ENCODE results near the gene SOX6. TPM values are rescaled to one million over a fixed set of nuclear protein-coding genes. Genes with fewer than 3 reads are reported as not detected.

The SOX6 gene
- total RNA-seq, 1 experiment from 2014 or later, result 0.21 TPM

GRCh38 chr11:16211407-16211806 lies 144.9 kb downstream of the SOX6 start:
- Histone ChIP-seq H3K9me3 (ENCODE audit: control insufficient read depth, insufficient read depth, low read depth, low read length) (no peaks in the 10 kb centered on the region), H3K4me3 (ENCODE audit: low read depth in 2 of 2, low read length in 2 of 2) (no peak overlapping the region), H3K27me3 (ENCODE audit: control insufficient read depth, insufficient read depth, low read length) (no peaks in the 10 kb centered on the region), H3K4me1 (ENCODE audit: control insufficient read depth, insufficient read depth, low read length) (no peaks in the 10 kb centered on the region), H3K27ac (ENCODE audit: low read length) (no peak overlapping the region), H3K36me3 (ENCODE audit: control insufficient read depth, insufficient read depth, low read length) (no peaks in the 10 kb centered on the region)
- no peak for DNase-seq (ENCODE audit: low read depth, low spot score)
- POLR2A ChIA-PET, result no interaction called here
- TF ChIP-seq SIN3A (IDR thresholded peaks at IDR 0.05; ENCODE audit: borderline replicate concordance, insufficient read depth, low read depth, low read length), result no peak
- TF ChIP-seq REST (IDR thresholded peaks at IDR 0.05; ENCODE audit: insufficient read depth in 1 of 2, low read depth in 2 of 2, low read length in 1 of 2), result no peak
- TF ChIP-seq CTCF (IDR thresholded peaks at IDR 0.05), result no peak
- no peak for TF ChIP-seq POLR2AphosphoS5 (IDR thresholded peaks at IDR 0.05; ENCODE audit: low read depth, low read length)
- no peak for TF ChIP-seq TCF7L2 (IDR thresholded peaks at IDR 0.05; ENCODE audit: low read depth, low read length)
- ATAC-seq, result no peak
- CTCF ChIA-PET, result no interaction called here
- intact Hi-C loops (cut with micrococcal nuclease; ENCODE audit: unreplicated experiment), result no loop called here
- no TSS peak for BruUV-seq (replicated peaks)
- in situ Hi-C loops (cut with HindIII; ENCODE audit: low pct_unique_long_range_greater_than_20kb, low sequenced_read_pairs), result no loop called here

GRCh38 chr11:16204261-16204660 lies 152.1 kb downstream of the SOX6 start:
- TF ChIP-seq REST (IDR thresholded peaks at IDR 0.05; ENCODE audit: insufficient read depth in 1 of 2, low read depth in 2 of 2, low read length in 1 of 2) (no peak), SIN3A (IDR thresholded peaks at IDR 0.05; ENCODE audit: borderline replicate concordance, insufficient read depth, low read depth, low read length) (no peak), CTCF (IDR thresholded peaks at IDR 0.05) (no peak), POLR2AphosphoS5 (IDR thresholded peaks at IDR 0.05; ENCODE audit: low read depth, low read length) (no peak), TCF7L2 (IDR thresholded peaks at IDR 0.05; ENCODE audit: low read depth, low read length) (no peak)
- ATAC-seq (no peak), DNase-seq (ENCODE audit: low read depth, low spot score) (no peak)
- H3K9me3 ChIP-seq (ENCODE audit: control insufficient read depth, insufficient read depth, low read depth, low read length), result no peaks in the 10 kb centered on the region
- H3K27ac ChIP-seq (ENCODE audit: low read length), result no peak overlapping the region
- in situ Hi-C loops (cut with HindIII; ENCODE audit: low pct_unique_long_range_greater_than_20kb, low sequenced_read_pairs) (no loop called here), intact Hi-C loops (cut with micrococcal nuclease; ENCODE audit: unreplicated experiment) (no loop called here)
- ChIA-PET POLR2A (no interaction called here), CTCF (no interaction called here)
- H3K4me3 ChIP-seq (ENCODE audit: low read depth in 2 of 2, low read length in 2 of 2), result no peak overlapping the region
- no peaks in the 10 kb centered on the region for H3K27me3 ChIP-seq (ENCODE audit: control insufficient read depth, insufficient read depth, low read length)
- H3K36me3 ChIP-seq (ENCODE audit: control insufficient read depth, insufficient read depth, low read length), result no peaks in the 10 kb centered on the region
- no peaks in the 10 kb centered on the region for H3K4me1 ChIP-seq (ENCODE audit: control insufficient read depth, insufficient read depth, low read length)
- BruUV-seq (replicated peaks), result no TSS peak
